CD1c-positive myeloid dendritic cell (primary cell): Measurements from ENCODE around the gene DISP2.

Experiments used
- DNase-seq: peaks from one replicate; pipeline ENCODE4 v3.0.0-alpha.2; 2016; ENCODE audit errors: extremely low spot score

Gene DISP2

GRCh38 chr15:40365624-40366456 lies 7.8 kb downstream of the DISP2 start:
- no peak for DNase-seq

- DNase-seq, result no peak
Observed at GRCh38 chr15:40366457-40367370, 8.7 kb downstream of the DISP2 start.

GRCh38 chr15:40367371-40367685 lies 9.3 kb downstream of the DISP2 start:
- no peak for DNase-seq

GRCh38 chr15:40367686-40368611 lies 9.9 kb downstream of the DISP2 start:
- peak; percentile 97 for DNase-seq

GRCh38 chr15:40368719-40369473 lies 10.9 kb downstream of the DISP2 start:
- DNase-seq, result no peak

GRCh38 chr15:40369474-40369869 lies 11.5 kb downstream of the DISP2 start:
- DNase-seq, result no peak

- DNase-seq, result no peak
Observed at GRCh38 chr15:40369971-40370370, 12.0 kb downstream of the DISP2 start.

- DNase-seq, result peak; percentile 51
Observed at GRCh38 chr15:40372981-40373380, 15.0 kb downstream of the DISP2 start.

GRCh38 chr15:40377606-40378005 lies 19.6 kb downstream of the DISP2 start:
- DNase-seq, result no peak

GRCh38 chr15:40379374-40379773 lies 21.4 kb downstream of the DISP2 start:
- no peak for DNase-seq

GRCh38 chr15:40379853-40380252 lies 21.8 kb downstream of the DISP2 start:
- peak; percentile 84 for DNase-seq

GRCh38 chr15:40380636-40381035 lies 22.6 kb downstream of the DISP2 start:
- no peak for DNase-seq

GRCh38 chr15:40381818-40382529 lies 24.0 kb downstream of the DISP2 start:
- no peak for DNase-seq

GRCh38 chr15:40382580-40383456 lies 24.8 kb downstream of the DISP2 start, which contains the start of gene KNSTRN:
KNSTRN (plus strand) TSS chr15:40382721; CDS start chr15:40382836, 115 bp downstream.
- DNase-seq, result peak; percentile 96

GRCh38 chr15:40386480-40386879 lies 28.5 kb downstream of the DISP2 start:
- DNase-seq, result no peak

- DNase-seq, result peak; percentile 91
Observed at GRCh38 chr15:40388941-40389823, 31.2 kb downstream of the DISP2 start.

GRCh38 chr15:40389824-40390595 lies 32.0 kb downstream of the DISP2 start:
- DNase-seq, result no peak
